Keratinocyte (primary cell): ENCODE results near the gene LAMA4.

Experiments used
- EZH2 ChIP-seq: IDR thresholded peaks from one replicate; pipeline ENCODE4 v1.6.1; 2012; ENCODE audit warnings: inconsistent platforms, mild to moderate bottlenecking, low read length, moderate library complexity
- TF ChIP-seq, protein P1 (sequence below), 3 experiments: IDR thresholded peaks in 1 of 3; conservative IDR thresholded peaks in 1 of 3; optimal IDR thresholded peaks in 1 of 3; 2 replicates in 2 of 3; 3 replicates in 1 of 3; pipeline versions ENCODE3 to v1.5.1; 2011; ENCODE audit warnings: low read length in 3 of 3, mild to moderate bottlenecking in 3 of 3, moderate library complexity in 2 of 3, control low read depth in 1 of 3, inconsistent platforms in 1 of 3; ENCODE audit not compliant: insufficient read depth in 2 of 3; ENCODE audit errors: extremely low read depth in 1 of 3

DNA sequence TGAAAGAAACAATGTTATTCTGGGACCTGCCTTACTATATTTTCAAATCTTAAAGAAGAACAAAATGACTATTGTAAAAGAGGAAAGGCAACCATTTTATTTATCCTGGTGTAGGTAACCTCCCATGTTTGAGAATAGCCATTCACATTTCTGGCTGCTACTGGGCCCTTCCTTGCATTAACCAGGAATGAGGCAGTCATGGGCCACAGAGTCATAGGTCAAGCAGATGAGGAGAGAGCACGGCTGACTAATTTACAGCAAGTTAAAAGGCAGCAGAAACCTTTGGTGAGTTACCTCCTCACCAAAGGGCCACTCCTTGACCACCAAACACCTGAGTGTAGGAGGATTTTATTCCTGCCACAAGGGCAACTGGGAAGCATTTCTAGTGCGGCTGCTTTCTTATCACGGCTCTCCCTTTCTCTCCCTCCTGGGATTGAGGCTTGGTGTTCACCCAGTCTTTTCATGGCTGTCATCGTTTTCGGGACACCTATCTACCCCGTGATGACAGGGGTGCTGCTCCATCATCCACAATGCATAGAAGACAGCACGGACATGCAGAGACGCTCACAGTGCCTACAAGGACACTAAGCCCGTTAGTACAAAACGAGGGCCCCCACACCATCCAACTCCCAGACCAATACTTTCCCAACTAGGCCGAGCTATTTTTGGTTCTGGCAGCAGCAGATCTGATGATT is 4.4 kb upstream of the LAMA4 start:
- TF ChIP-seq, protein P1, sequence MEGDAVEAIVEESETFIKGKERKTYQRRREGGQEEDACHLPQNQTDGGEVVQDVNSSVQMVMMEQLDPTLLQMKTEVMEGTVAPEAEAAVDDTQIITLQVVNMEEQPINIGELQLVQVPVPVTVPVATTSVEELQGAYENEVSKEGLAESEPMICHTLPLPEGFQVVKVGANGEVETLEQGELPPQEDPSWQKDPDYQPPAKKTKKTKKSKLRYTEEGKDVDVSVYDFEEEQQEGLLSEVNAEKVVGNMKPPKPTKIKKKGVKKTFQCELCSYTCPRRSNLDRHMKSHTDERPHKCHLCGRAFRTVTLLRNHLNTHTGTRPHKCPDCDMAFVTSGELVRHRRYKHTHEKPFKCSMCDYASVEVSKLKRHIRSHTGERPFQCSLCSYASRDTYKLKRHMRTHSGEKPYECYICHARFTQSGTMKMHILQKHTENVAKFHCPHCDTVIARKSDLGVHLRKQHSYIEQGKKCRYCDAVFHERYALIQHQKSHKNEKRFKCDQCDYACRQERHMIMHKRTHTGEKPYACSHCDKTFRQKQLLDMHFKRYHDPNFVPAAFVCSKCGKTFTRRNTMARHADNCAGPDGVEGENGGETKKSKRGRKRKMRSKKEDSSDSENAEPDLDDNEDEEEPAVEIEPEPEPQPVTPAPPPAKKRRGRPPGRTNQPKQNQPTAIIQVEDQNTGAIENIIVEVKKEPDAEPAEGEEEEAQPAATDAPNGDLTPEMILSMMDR (optimal IDR thresholded peaks at IDR 0.05 in 1 of 3, IDR thresholded peaks at IDR 0.05 in 1 of 3, conservative IDR thresholded peaks at IDR 0.05 in 1 of 3; ENCODE audit: extremely low read depth in 1 of 3, insufficient read depth in 2 of 3, low read length in 3 of 3) = no peak
- no peak for TF ChIP-seq EZH2
